IPS-NIHi11 (cell line): ENCODE measurements around the gene PAPPA2.

ENCODE experiments used
- DNase-seq: peaks from one replicate; pipeline ENCODE4 v3.0.0; 2012; ENCODE audit warnings: mixed read lengths, low spot score

The PAPPA2 gene

GRCh38 chr1:176499671-176500070 is 36.7 kb downstream of the PAPPA2 start:
- DNase-seq: no peak

- no peak for DNase-seq
Observed at GRCh38 chr1:176501599-176501998, 38.6 kb downstream of the PAPPA2 start.

GRCh38 chr1:176504848-176505553 is 42.0 kb downstream of the PAPPA2 start:
- DNase-seq: no peak

GRCh38 chr1:176512966-176513365 is 50.0 kb downstream of the PAPPA2 start:
- DNase-seq: no peak

GRCh38 chr1:176515310-176515709 is 52.3 kb downstream of the PAPPA2 start:
- DNase-seq: no peak

- DNase-seq: no peak
Observed at GRCh38 chr1:176517484-176517883, 54.5 kb downstream of the PAPPA2 start.

- no peak for DNase-seq
Observed at GRCh38 chr1:176521211-176521610, 58.2 kb downstream of the PAPPA2 start.

- DNase-seq: no peak
Observed at GRCh38 chr1:176522310-176522845, 59.4 kb downstream of the PAPPA2 start.

GRCh38 chr1:176529395-176530090 is 66.6 kb downstream of the PAPPA2 start:
- DNase-seq: no peak

- no peak for DNase-seq
Observed at GRCh38 chr1:176531036-176531435, 68.1 kb downstream of the PAPPA2 start.

- DNase-seq: peak; percentile 20
Observed at GRCh38 chr1:176531921-176532897, 69.2 kb downstream of the PAPPA2 start.

- no peak for DNase-seq
Observed at GRCh38 chr1:176533020-176533419, 70.0 kb downstream of the PAPPA2 start.

- no peak for DNase-seq
Observed at GRCh38 chr1:176536588-176536987, 73.6 kb downstream of the PAPPA2 start.

GRCh38 chr1:176539018-176539417 is 76.0 kb downstream of the PAPPA2 start:
- DNase-seq: no peak

- no peak for DNase-seq
Observed at GRCh38 chr1:176540428-176540827, 77.5 kb downstream of the PAPPA2 start.

- no peak for DNase-seq
Observed at GRCh38 chr1:176541663-176542062, 78.7 kb downstream of the PAPPA2 start.

- no peak for DNase-seq
Observed at GRCh38 chr1:176542352-176542751, 79.4 kb downstream of the PAPPA2 start.

- no peak for DNase-seq
Observed at GRCh38 chr1:176543360-176544129, 80.6 kb downstream of the PAPPA2 start.

- DNase-seq: no peak
Observed at GRCh38 chr1:176545034-176545639, 82.2 kb downstream of the PAPPA2 start.

- DNase-seq: no peak
Observed at GRCh38 chr1:176546825-176547224, 83.8 kb downstream of the PAPPA2 start.

GRCh38 chr1:176551146-176551545 is 88.2 kb downstream of the PAPPA2 start:
- DNase-seq: no peak
